ENCODE data around the gene COX8A. TPM values are rescaled to one million over a fixed set of nuclear protein-coding genes. Genes with fewer than 3 reads are reported as not detected.

The COX8A gene
- total RNA-seq, 2 experiments from 2014 or later = 89.1 to 105 TPM

GRCh38 chr11:64015935-64016845 is 41.8 kb downstream of the COX8A start:
- no peaks in the 10 kb centered on the region for H3K36me3 ChIP-seq (ENCODE audit: insufficient read depth, low read length)
- Mint-ChIP-seq H3K4me1 (ENCODE audit: low read depth) (no peaks in the 10 kb centered on the region), H3K27ac (no peak overlapping the region), H3K4me3 (no peak overlapping the region), H3K9me3 (no peaks in the 10 kb centered on the region), H3K27me3 (peaks cover 2% of the 10 kb centered on the region), H3K36me3 (ENCODE audit: low read depth) (no peaks in the 10 kb centered on the region)
- no peaks in the 10 kb centered on the region for H3K4me1 ChIP-seq (ENCODE audit: insufficient read depth, low read length)
- no peak overlapping the region for H3K4me3 ChIP-seq (ENCODE audit: low read length)
- H3K27ac ChIP-seq (ENCODE audit: low read depth in 1 of 2, low read length in 2 of 2) = no peak overlapping the region
- no peaks in the 10 kb centered on the region for H3K27me3 ChIP-seq (ENCODE audit: control insufficient read depth in 1 of 2, insufficient read depth in 2 of 2, low read length in 2 of 2)
- DNase-seq (no peak), ATAC-seq (ENCODE audit: poor library complexity) (no peak)
- peaks cover 0 to 6% of the 10 kb centered on the region in 2 experiments for H3K9me3 ChIP-seq (ENCODE audit: control insufficient read depth in 1 of 2, insufficient read depth in 1 of 2, low read length in 2 of 2)
- ChIA-PET POLR2A (interaction anchor here (0.7 kb wide), 1 partner anchor 12 kb away, joined by 3 read pairs; no protein-coding TSS in a partner anchor), CTCF (no interaction called here)
- intact Hi-C loops (cut with DNase I, micrococcal nuclease) = no loop called here
- no peak for TF ChIP-seq CTCF (IDR thresholded peaks at IDR 0.05)

GRCh38 chr11:64017945-64018224 is 43.5 kb downstream of the COX8A start:
- Mint-ChIP-seq H3K4me1 (ENCODE audit: low read depth) (no peaks in the 10 kb centered on the region), H3K36me3 (ENCODE audit: low read depth) (no peaks in the 10 kb centered on the region), H3K9me3 (no peaks in the 10 kb centered on the region), H3K4me3 (no peak overlapping the region), H3K27ac (no peak overlapping the region), H3K27me3 (no peaks in the 10 kb centered on the region)
- Histone ChIP-seq H3K27ac (ENCODE audit: low read depth in 1 of 2, low read length in 2 of 2) (no peak overlapping the region), H3K4me1 (ENCODE audit: insufficient read depth, low read length) (no peaks in the 10 kb centered on the region), H3K4me3 (ENCODE audit: low read length) (no peak overlapping the region), H3K27me3 (ENCODE audit: control insufficient read depth in 1 of 2, insufficient read depth in 2 of 2, low read length in 2 of 2) (no peaks in the 10 kb centered on the region), H3K9me3 (ENCODE audit: control insufficient read depth in 1 of 2, insufficient read depth in 1 of 2, low read length in 2 of 2) (no peaks in the 10 kb centered on the region), H3K36me3 (ENCODE audit: insufficient read depth, low read length) (no peaks in the 10 kb centered on the region)
- ChIA-PET CTCF (no interaction called here), POLR2A (no interaction called here)
- no peak for TF ChIP-seq CTCF (IDR thresholded peaks at IDR 0.05)
- no peak for ATAC-seq (ENCODE audit: poor library complexity)
- no peak for DNase-seq
- intact Hi-C loops (cut with DNase I, micrococcal nuclease) = no loop called here

- Mint-ChIP-seq H3K4me1 (ENCODE audit: low read depth) (no peaks in the 10 kb centered on the region), H3K36me3 (ENCODE audit: low read depth) (no peaks in the 10 kb centered on the region), H3K9me3 (no peaks in the 10 kb centered on the region), H3K4me3 (no peak overlapping the region), H3K27me3 (no peaks in the 10 kb centered on the region), H3K27ac (no peak overlapping the region)
- ATAC-seq (ENCODE audit: poor library complexity) (no peak), DNase-seq (no peak)
- no peak overlapping the region for H3K27ac ChIP-seq (ENCODE audit: low read depth in 1 of 2, low read length in 2 of 2)
- ChIA-PET POLR2A (no interaction called here), CTCF (no interaction called here)
- H3K4me1 ChIP-seq (ENCODE audit: insufficient read depth, low read length) = no peaks in the 10 kb centered on the region
- no peaks in the 10 kb centered on the region for H3K27me3 ChIP-seq (ENCODE audit: control insufficient read depth in 1 of 2, insufficient read depth in 2 of 2, low read length in 2 of 2)
- H3K36me3 ChIP-seq (ENCODE audit: insufficient read depth, low read length) = no peaks in the 10 kb centered on the region
- intact Hi-C loops (cut with DNase I, micrococcal nuclease) = no loop called here
- H3K9me3 ChIP-seq (ENCODE audit: control insufficient read depth in 1 of 2, insufficient read depth in 1 of 2, low read length in 2 of 2) = no peaks in the 10 kb centered on the region
- no peak for TF ChIP-seq CTCF (IDR thresholded peaks at IDR 0.05)
- no peak overlapping the region for H3K4me3 ChIP-seq (ENCODE audit: low read length)
These were observed 43.9 kb downstream of the COX8A start for GRCh38 chr11:64018310-64018709.
